GM23248 (cell line): Measurements from ENCODE around the gene ELL2. TPM values are rescaled to one million over a fixed set of nuclear protein-coding genes. Genes with fewer than 3 reads are reported as not detected.

Experiments
- DNase-seq: peaks from one replicate; pipeline ENCODE4 v3.0.0-alpha.2; 2015
- H2AFZ ChIP-seq: fragments of 200-600 bp; sonication (generic); 2 replicates; pipeline ENCODE4 v1.6.1; 2016; ENCODE audit warnings: antibody characterized with exemption
- H3F3A ChIP-seq: fragments of 200-600 bp; sonication (generic); 2 replicates; pipeline ENCODE4 v1.6.1; 2016; ENCODE audit warnings: mild to moderate bottlenecking, antibody characterized with exemption, mixed run types; ENCODE audit not compliant: insufficient read depth
- H3K27ac ChIP-seq: fragments of 200-600 bp; sonication (generic); 2 replicates; pipeline ENCODE4 v1.5.1; 2016; ENCODE audit warnings: mild to moderate bottlenecking
- H3K27me3 ChIP-seq: fragments of 200-600 bp; sonication (generic); replicated peaks from 2 replicates; pipeline ENCODE4 v1.6.1; 2016; ENCODE audit warnings: mild to moderate bottlenecking; ENCODE audit not compliant: insufficient read depth
- H3K36me3 ChIP-seq: fragments of 200-600 bp; sonication (generic); 2 replicates; pipeline ENCODE4 v1.6.1; 2016; ENCODE audit warnings: low read depth, mild to moderate bottlenecking
- H3K4me1 ChIP-seq: fragments of 200-600 bp; sonication (generic); 2 replicates; pipeline ENCODE4 v1.6.1; 2016; ENCODE audit warnings: mild to moderate bottlenecking; ENCODE audit not compliant: insufficient read depth
- H3K4me2 ChIP-seq: fragments of 200-600 bp; sonication (generic); one replicate; pipeline ENCODE4 v1.6.1; 2016; ENCODE audit warnings: mild to moderate bottlenecking; ENCODE audit not compliant: unreplicated experiment
- H3K4me3 ChIP-seq: fragments of 200-600 bp; sonication (generic); 2 replicates; pipeline ENCODE4 v1.5.1; 2016; ENCODE audit warnings: mild to moderate bottlenecking
- H3K79me2 ChIP-seq: fragments of 200-600 bp; sonication (generic); 2 replicates; pipeline ENCODE4 v1.6.1; 2016; ENCODE audit warnings: mild to moderate bottlenecking; ENCODE audit not compliant: insufficient read depth
- H3K9ac ChIP-seq: fragments of 200-600 bp; sonication (generic); 2 replicates; pipeline ENCODE4 v1.6.1; 2016; ENCODE audit warnings: mild to moderate bottlenecking
- H3K9me2 ChIP-seq: fragments of 200-600 bp; sonication (generic); 2 replicates; pipeline ENCODE4 v1.6.1; 2016; ENCODE audit warnings: mixed run types, mild to moderate bottlenecking, moderate library complexity; ENCODE audit not compliant: insufficient read depth
- H3K9me3 ChIP-seq: fragments of 200-600 bp; sonication (generic); one replicate; pipeline ENCODE4 v1.6.1; 2017; ENCODE audit warnings: low read depth
- H4K20me1 ChIP-seq: fragments of 200-600 bp; sonication (generic); 2 replicates; pipeline ENCODE4 v1.6.0; 2016; ENCODE audit not compliant: insufficient read depth
- EZH2 ChIP-seq: fragments of 200-600 bp; sonication (generic); IDR thresholded peaks from 2 replicates; pipeline ENCODE4 v1.6.1; 2018; ENCODE audit warnings: antibody characterized with exemption, mild to moderate bottlenecking; ENCODE audit not compliant: insufficient read depth, poor library complexity, severe bottlenecking
- EZH2phosphoT487 ChIP-seq: fragments of 200-600 bp; sonication (generic); IDR thresholded peaks from 2 replicates; pipeline ENCODE4 v1.6.1; 2018; ENCODE audit warnings: antibody characterized with exemption, moderate library complexity, mild to moderate bottlenecking, low read depth; ENCODE audit not compliant: insufficient read depth
- WGBS, 2 experiments: methylation state at CpG; one replicate each; pipeline ENCODE4 v1.1.6; 2015 to 2017; ENCODE audit warnings: low lambda C conversion rate in 2 of 2, low coverage in 1 of 2; ENCODE audit errors: missing lambda C conversion rate in 2 of 2; 5-methylcytosine and 5-hydroxymethylcytosine counted together
- in situ Hi-C: fragments of 300-500 bp; cut with MboI; formaldehyde crosslinking; loops from 2 replicates; pipeline ENCODE4 v1.15.0; 2020
- polyA plus RNA-seq: library from polyadenylated mRNA; unstranded; fragments of >200 nt; fragmentation: Nextera tagmentation; extraction: Ambion mirVana; gene quantifications from 2 replicates; pipeline ENCODE4 v1.2.1, GENCODE V29; 2016
- total RNA-seq: library from RNA; depleted of rRNA; stranded (reverse); fragments of >200 nt; shearing (Covaris generic); gene quantifications from 2 replicates; pipeline ENCODE4 v1.2.3, GENCODE V29; 2014

ELL2 gene
- total and polyA plus RNA-seq, 2 experiments from 2014 or later = 159 to 243 TPM

- H2AFZ ChIP-seq = no peak overlapping the region
- H3K27ac ChIP-seq = peak overlapping the region; percentile 30
- peaks cover 17% of the 10 kb centered on the region for H3K4me1 ChIP-seq
- H3K9ac ChIP-seq = no peak overlapping the region
- in situ Hi-C loops = no loop called here
- no peaks in the 10 kb centered on the region for H3K27me3 ChIP-seq
- H3K9me2 ChIP-seq = no peaks in the 10 kb centered on the region
- H3K4me2 ChIP-seq = no peak overlapping the region
- peaks cover 98% of the 10 kb centered on the region for H3F3A ChIP-seq
- peaks cover 8% of the 10 kb centered on the region; the same call in 1 of the 2 replicates for H4K20me1 ChIP-seq
- TF ChIP-seq EZH2phosphoT487 (no peak), EZH2 (no peak)
- H3K36me3 ChIP-seq = peaks cover 100% of the 10 kb centered on the region
- no peak overlapping the region for H3K4me3 ChIP-seq
- H3K9me3 ChIP-seq = no peaks in the 10 kb centered on the region
- WGBS, 2 experiments = 97 to 100% methylated on average over 1 of the region's 1 CpG
- peaks cover 98% of the 10 kb centered on the region for H3K79me2 ChIP-seq
- DNase-seq = no peak
Observed at GRCh38 chr5:95889076-95889475, 72.6 kb downstream of the ELL2 start.

- peaks cover 98% of the 10 kb centered on the region for H3K36me3 ChIP-seq
- peaks cover 8% of the 10 kb centered on the region; the same call in 1 of the 2 replicates for H4K20me1 ChIP-seq
- H3K4me1 ChIP-seq = peaks cover 28% of the 10 kb centered on the region
- no peaks in the 10 kb centered on the region for H3K9me2 ChIP-seq
- no peak overlapping the region for H3K9ac ChIP-seq
- H3K79me2 ChIP-seq = peaks cover 87% of the 10 kb centered on the region
- H3K27ac ChIP-seq = peak overlapping the region; percentile 32
- TF ChIP-seq EZH2phosphoT487 (no peak), EZH2 (no peak)
- DNase-seq = no peak
- H3K4me3 ChIP-seq = no peak overlapping the region
- WGBS, 2 experiments = 99% methylated on average over 5 of the region's 5 CpGs
- no peaks in the 10 kb centered on the region for H3K27me3 ChIP-seq
- no peak overlapping the region for H3K4me2 ChIP-seq
- no peak overlapping the region for H2AFZ ChIP-seq
- H3F3A ChIP-seq = peaks cover 99% of the 10 kb centered on the region
- in situ Hi-C loops = no loop called here
- no peaks in the 10 kb centered on the region for H3K9me3 ChIP-seq
Observed at GRCh38 chr5:95887977-95888376, 73.7 kb downstream of the ELL2 start.

- in situ Hi-C loops = no loop called here
- no peak overlapping the region for H3K9ac ChIP-seq
- peaks cover 74% of the 10 kb centered on the region for H3K79me2 ChIP-seq
- H3F3A ChIP-seq = peaks cover 99% of the 10 kb centered on the region
- TF ChIP-seq EZH2phosphoT487 (no peak), EZH2 (no peak)
- DNase-seq = no peak
- H2AFZ ChIP-seq = no peak overlapping the region
- no peaks in the 10 kb centered on the region for H3K9me2 ChIP-seq
- H3K27me3 ChIP-seq = no peaks in the 10 kb centered on the region
- peaks cover 86% of the 10 kb centered on the region for H3K36me3 ChIP-seq
- WGBS, 2 experiments = 95 to 100% methylated on average over 1 of the region's 1 CpG
- H3K27ac ChIP-seq = peak overlapping the region; percentile 58
- H4K20me1 ChIP-seq = peaks cover 8% of the 10 kb centered on the region; the same call in 1 of the 2 replicates
- H3K4me2 ChIP-seq = no peak overlapping the region
- H3K4me1 ChIP-seq = peaks cover 32% of the 10 kb centered on the region
- no peak overlapping the region for H3K4me3 ChIP-seq
- no peaks in the 10 kb centered on the region for H3K9me3 ChIP-seq
Observed at GRCh38 chr5:95886340-95887044, 75.2 kb downstream of the ELL2 start.

- peaks cover 99% of the 10 kb centered on the region for H3F3A ChIP-seq
- peak overlapping the region; percentile 18; the same call in 1 of the 2 replicates for H3K9ac ChIP-seq
- TF ChIP-seq EZH2 (no peak), EZH2phosphoT487 (no peak)
- H3K79me2 ChIP-seq = peaks cover 54% of the 10 kb centered on the region
- no peak overlapping the region for H2AFZ ChIP-seq
- no peak for DNase-seq
- no peak overlapping the region for H3K4me3 ChIP-seq
- 95 to 100% methylated on average over 1 of the region's 1 CpG for WGBS, 2 experiments
- no peaks in the 10 kb centered on the region for H3K9me3 ChIP-seq
- H3K27me3 ChIP-seq = no peaks in the 10 kb centered on the region
- no peaks in the 10 kb centered on the region for H3K9me2 ChIP-seq
- H3K27ac ChIP-seq = peak overlapping the region; percentile 58
- peaks cover 66% of the 10 kb centered on the region for H3K36me3 ChIP-seq
- H3K4me2 ChIP-seq = no peak overlapping the region
- peaks cover 32% of the 10 kb centered on the region for H3K4me1 ChIP-seq
- in situ Hi-C loops = no loop called here
- H4K20me1 ChIP-seq = peaks cover 6% of the 10 kb centered on the region; the same call in 1 of the 2 replicates
Observed at GRCh38 chr5:95884511-95884910, 77.1 kb downstream of the ELL2 start.
